IMR-90 (cell line): Measurements from ENCODE around the gene CORO1A. TPM values are rescaled to one million over a fixed set of nuclear protein-coding genes. Genes with fewer than 3 reads are reported as not detected.

ENCODE experiments used
- ATAC-seq: fragments of 200-7000 bp; cut with Tn5 transposase; 2 replicates; pipeline ENCODE4 v1.9.1; 2020; ENCODE audit warnings: low read depth, mild to moderate bottlenecking, moderate library complexity
- BruUV-seq: library from RNA; stranded (reverse); fragments of 400-500 nt; replicated peaks from 2 replicates; lab custom pipeline; 2021; lab: Mats Ljungman, UMichigan
- CTCF ChIA-PET: fragments of 300-600 bp; formaldehyde crosslinking; extraction: SDS; loops from one replicate; lab custom pipeline; 2021; ENCODE audit warnings: antibody characterized with exemption; lab: Yijun Ruan, JAX
- POLR2A ChIA-PET: fragments of 300-600 bp; sonication (Branson Sonifier 250); formaldehyde crosslinking; loops from one replicate; lab custom pipeline; 2022; ENCODE audit warnings: antibody characterized with exemption; ENCODE audit not compliant: unreplicated experiment; lab: Charles Lee
- DNase-seq: peaks from one replicate; pipeline ENCODE4 v3.0.0; 2013
- H2AFZ ChIP-seq: replicated peaks from 2 replicates; pipeline ENCODE3; 2013; ENCODE audit warnings: low read length, mild to moderate bottlenecking; ENCODE audit not compliant: poor library complexity
- H2AK5ac ChIP-seq: 2 replicates; pipeline ENCODE4 v1.6.1; 2013; ENCODE audit warnings: low read depth, low read length, inconsistent platforms
- H2AK9ac ChIP-seq: replicated peaks from 2 replicates; pipeline ENCODE3; 2013; ENCODE audit warnings: mild to moderate bottlenecking, low read depth, low read length, moderate library complexity; ENCODE audit not compliant: poor library complexity
- H2BK120ac ChIP-seq: 2 replicates; pipeline ENCODE4 v1.6.1; 2013; ENCODE audit warnings: low read depth, low read length, inconsistent platforms
- H2BK15ac ChIP-seq: 3 replicates; pipeline ENCODE4 v1.6.1; 2013; ENCODE audit warnings: low read depth, low read length, inconsistent platforms
- H2BK20ac ChIP-seq: 2 replicates; pipeline ENCODE4 v1.6.1; 2013; ENCODE audit warnings: low read depth, mild to moderate bottlenecking, inconsistent platforms, low read length, moderate library complexity
- H2BK5ac ChIP-seq: 2 replicates; pipeline ENCODE4 v1.6.1; 2013; ENCODE audit warnings: mild to moderate bottlenecking, low read depth, low read length, inconsistent platforms; ENCODE audit not compliant: poor library complexity, severe bottlenecking
- H3K14ac ChIP-seq: replicated peaks from 2 replicates; pipeline ENCODE4 v1.6.1; 2013; ENCODE audit warnings: low read depth, low read length, inconsistent platforms
- H3K18ac ChIP-seq: 2 replicates; pipeline ENCODE4 v1.6.1; 2013; ENCODE audit warnings: low read depth, low read length, control low read depth
- H3K23ac ChIP-seq: 2 replicates; pipeline ENCODE4 v1.6.1; 2013; ENCODE audit warnings: low read depth, low read length, inconsistent platforms
- H3K27ac ChIP-seq: 2 replicates; pipeline ENCODE4 v1.5.1; 2013; ENCODE audit warnings: mild to moderate bottlenecking, control low read depth, low read length; ENCODE audit not compliant: insufficient read depth
- H3K27me3 ChIP-seq: 2 replicates; pipeline ENCODE4 v1.6.1; 2013; ENCODE audit warnings: low read length; ENCODE audit not compliant: control insufficient read depth, insufficient read depth
- H3K36me3 ChIP-seq: 2 replicates; pipeline ENCODE4 v1.6.1; 2013; ENCODE audit warnings: low read length, mixed read lengths; ENCODE audit not compliant: control insufficient read depth, insufficient read depth
- H3K4ac ChIP-seq: 2 replicates; pipeline ENCODE4 v1.6.1; 2013; ENCODE audit warnings: low read depth, low read length, inconsistent platforms
- H3K4me1 ChIP-seq: 2 replicates; pipeline ENCODE4 v1.6.1; 2013; ENCODE audit warnings: low read length, mixed read lengths; ENCODE audit not compliant: control insufficient read depth, insufficient read depth
- H3K4me2 ChIP-seq: 2 replicates; pipeline ENCODE4 v1.6.1; 2013; ENCODE audit warnings: low read depth, mild to moderate bottlenecking, control low read depth, low read length, moderate library complexity
- H3K4me3 ChIP-seq: 2 replicates; pipeline ENCODE4 v1.5.1; 2013; ENCODE audit warnings: low read depth, mild to moderate bottlenecking, control low read depth, low read length, moderate library complexity; ENCODE audit not compliant: insufficient read depth
- H3K56ac ChIP-seq: 2 replicates; pipeline ENCODE4 v1.6.1; 2013; ENCODE audit warnings: low read length, inconsistent platforms; ENCODE audit not compliant: insufficient read depth; ENCODE audit errors: extremely low read depth
- H3K79me1 ChIP-seq, 2 experiments: 2 replicates each; pipeline ENCODE4 v1.6.1; 2013; ENCODE audit warnings: low read length in 2 of 2, inconsistent platforms in 1 of 2, low read depth in 1 of 2
- H3K9ac ChIP-seq: 2 replicates; pipeline ENCODE4 v1.6.1; 2013; ENCODE audit warnings: low read depth, low read length, control low read depth
- H3K9me1 ChIP-seq: 2 replicates; pipeline ENCODE4 v1.6.1; 2013; ENCODE audit warnings: low read length, inconsistent platforms; ENCODE audit not compliant: insufficient read depth
- H3K9me3 ChIP-seq: 2 replicates; pipeline ENCODE4 v1.6.1; 2013; ENCODE audit warnings: low read length; ENCODE audit not compliant: control insufficient read depth, insufficient read depth
- H4K20me1 ChIP-seq: 2 replicates; pipeline ENCODE4 v1.6.1; 2013; ENCODE audit warnings: low read length, inconsistent platforms; ENCODE audit not compliant: insufficient read depth
- H4K5ac ChIP-seq: 2 replicates; pipeline ENCODE4 v1.6.1; 2013; ENCODE audit warnings: mild to moderate bottlenecking, low read depth, low read length, control low read depth
- H4K8ac ChIP-seq, 2 experiments: 2 replicates each; pipeline ENCODE4 v1.6.1; 2013; ENCODE audit warnings: low read depth in 2 of 2, low read length in 2 of 2, control low read depth in 1 of 2, inconsistent platforms in 1 of 2
- H4K91ac ChIP-seq: 2 replicates; pipeline ENCODE4 v1.6.1; 2013; ENCODE audit warnings: low read depth, low read length, inconsistent platforms; ENCODE audit not compliant: insufficient read depth
- CEBPB ChIP-seq: IDR thresholded peaks from 2 replicates; pipeline ENCODE4 v1.6.1; 2012; ENCODE audit warnings: low read depth, low read length, improper control_type of control experiment
- CHD1 ChIP-seq: IDR thresholded peaks from 2 replicates; pipeline ENCODE4 v1.6.1; 2012; ENCODE audit warnings: low read depth, low read length, improper control_type of control experiment
- POLR2A ChIP-seq: IDR thresholded peaks from 2 replicates; pipeline ENCODE4 v1.6.1; 2012; ENCODE audit warnings: mild to moderate bottlenecking, low read depth, low read length
- RAD21 ChIP-seq: IDR thresholded peaks from 2 replicates; pipeline ENCODE4 v1.6.1; 2012; ENCODE audit warnings: low read length, improper control_type of control experiment
- RCOR1 ChIP-seq: IDR thresholded peaks from 2 replicates; pipeline ENCODE4 v1.6.1; 2012; ENCODE audit warnings: mild to moderate bottlenecking, low read length, improper control_type of control experiment; ENCODE audit not compliant: insufficient replicate concordance
- SMC3 ChIP-seq: fragments of 150-350 bp; IDR thresholded peaks from 2 replicates; pipeline ENCODE4 v1.6.1; 2016; ENCODE audit warnings: low read depth, mild to moderate bottlenecking, antibody characterized with exemption, low read length, moderate library complexity
- WGBS, 2 experiments: methylation state at CpG; one replicate each; pipeline versions ENCODE4 v1.1.5 to v1.1.7; 2013; ENCODE audit warnings: missing lambda C conversion rate in 2 of 2; ENCODE audit not compliant: insufficient read length in 1 of 2; ENCODE audit errors: extremely low coverage in 2 of 2; 5-methylcytosine and 5-hydroxymethylcytosine counted together
- dilution Hi-C: fragments of 300-500 bp; cut with HindIII; formaldehyde crosslinking; loops from one replicate; pipeline ENCODE4 v1.14.3; 2018; ENCODE audit warnings: low sequenced_read_pairs; ENCODE audit not compliant: unreplicated experiment
- in situ Hi-C: fragments of 300-500 bp; cut with MboI; formaldehyde crosslinking; loops from 3 replicates; pipeline ENCODE4 v1.14.3; 2019; ENCODE audit warnings: low sequenced_read_pairs, inconsistent platforms, mixed read lengths
- intact Hi-C: fragments of 100-400 bp; cut with micrococcal nuclease; formaldehyde crosslinking; loops from 2 replicates; pipeline ENCODE4 v1.10.0; 2022
- polyA plus RNA-seq, 3 experiments: library from polyadenylated mRNA; depleted of rRNA; stranded (reverse); fragments of >200 nt; gene quantifications; 2 replicates each; pipeline ENCODE4 v1.2.3, GENCODE V29; 2012; ENCODE audit warnings: low replicate concordance in 1 of 3
- total RNA-seq: library from RNA; depleted of rRNA; stranded (reverse); fragments of >200 nt; gene quantifications from 2 replicates; pipeline ENCODE4 v1.2.3, GENCODE V29; 2012

CORO1A gene
- total and polyA plus RNA-seq, 2 of the 4 experiments (the other 2 are of a cell fraction), result 7.2 to 13.2 TPM

GRCh38 chr16:30157214-30157613 lies 26.2 kb upstream of the CORO1A start:
- H4K8ac ChIP-seq, result no peak overlapping the region
- no TSS peak for BruUV-seq
- POLR2A ChIA-PET, result no interaction called here
- CTCF ChIA-PET, result interaction anchor here (0.7 kb wide), 1 partner anchor 20 kb away, joined by 3 read pairs; no protein-coding TSS in a partner anchor
- H3K18ac ChIP-seq, result no peak overlapping the region
- no peaks in the 10 kb centered on the region for H4K20me1 ChIP-seq
- no peak overlapping the region for H3K4me3 ChIP-seq
- H3K4me1 ChIP-seq, result no peaks in the 10 kb centered on the region
- H3K56ac ChIP-seq, result no peak overlapping the region
- intact Hi-C loops (no loop called here), dilution Hi-C loops (no loop called here), in situ Hi-C loops (no loop called here)
- H3K9ac ChIP-seq, result no peak overlapping the region
- no peak overlapping the region for H3K4ac ChIP-seq
- WGBS, 2 experiments, result no CpG with 5 or more reads among the region's 1 CpG
- DNase-seq, result no peak
- no peak overlapping the region for H3K4me2 ChIP-seq
- H3K27ac ChIP-seq, result no peak overlapping the region
- no peak overlapping the region for H4K91ac ChIP-seq
- H3K79me1 ChIP-seq, result no peaks in the 10 kb centered on the region
- no peak overlapping the region for H2BK15ac ChIP-seq
- H4K5ac ChIP-seq, result no peak overlapping the region
- no peak overlapping the region for H3K14ac ChIP-seq
- H2AK5ac ChIP-seq, result no peak overlapping the region
- no peak for ATAC-seq
- H3K27me3 ChIP-seq, result peaks cover 3% of the 10 kb centered on the region; the same call in 1 of the 2 replicates
- H2AK9ac ChIP-seq, result no peak overlapping the region
- H3K9me3 ChIP-seq, result peaks cover 1% of the 10 kb centered on the region; the same call in 1 of the 2 replicates
- no peak overlapping the region for H3K23ac ChIP-seq
- no peak overlapping the region for H2AFZ ChIP-seq
- no peak overlapping the region for H2BK120ac ChIP-seq
- no peak overlapping the region for H2BK20ac ChIP-seq
- TF ChIP-seq CEBPB, result no peak
- no peak for TF ChIP-seq POLR2A
- TF ChIP-seq SMC3, result no peak
- TF ChIP-seq CHD1, result no peak
- no peak for TF ChIP-seq RCOR1
- no peak for TF ChIP-seq RAD21
- no peak overlapping the region for H2BK5ac ChIP-seq
- H3K36me3 ChIP-seq, result no peaks in the 10 kb centered on the region
- H3K9me1 ChIP-seq, result no peaks in the 10 kb centered on the region
